Dermis microvascular lymphatic vessel endothelial cell (primary cell): ENCODE data around the gene ADK. TPM values are rescaled to one million over a fixed set of nuclear protein-coding genes. Genes with fewer than 3 reads are reported as not detected.
"Not testable (repeated sequence)": the region's sequence is repeated elsewhere in the genome, so short reads cannot be mapped to it uniquely, and the experiment has no call there.

Experiments used
- DNase-seq, 2 donors: peaks; one replicate each; pipeline versions ENCODE4 v3.0.0 to v3.0.0-alpha.2; 2010; ENCODE audit warnings: low read depth in 2 of 2
- total RNA-seq: library from RNA; depleted of rRNA; stranded (reverse); fragments of >200 nt; gene quantifications from 2 replicates; pipeline ENCODE4 v1.2.1, GENCODE V29; 2014

The ADK gene
- total RNA-seq: 8.9 and 19.0 TPM in 2 replicates

DNA sequence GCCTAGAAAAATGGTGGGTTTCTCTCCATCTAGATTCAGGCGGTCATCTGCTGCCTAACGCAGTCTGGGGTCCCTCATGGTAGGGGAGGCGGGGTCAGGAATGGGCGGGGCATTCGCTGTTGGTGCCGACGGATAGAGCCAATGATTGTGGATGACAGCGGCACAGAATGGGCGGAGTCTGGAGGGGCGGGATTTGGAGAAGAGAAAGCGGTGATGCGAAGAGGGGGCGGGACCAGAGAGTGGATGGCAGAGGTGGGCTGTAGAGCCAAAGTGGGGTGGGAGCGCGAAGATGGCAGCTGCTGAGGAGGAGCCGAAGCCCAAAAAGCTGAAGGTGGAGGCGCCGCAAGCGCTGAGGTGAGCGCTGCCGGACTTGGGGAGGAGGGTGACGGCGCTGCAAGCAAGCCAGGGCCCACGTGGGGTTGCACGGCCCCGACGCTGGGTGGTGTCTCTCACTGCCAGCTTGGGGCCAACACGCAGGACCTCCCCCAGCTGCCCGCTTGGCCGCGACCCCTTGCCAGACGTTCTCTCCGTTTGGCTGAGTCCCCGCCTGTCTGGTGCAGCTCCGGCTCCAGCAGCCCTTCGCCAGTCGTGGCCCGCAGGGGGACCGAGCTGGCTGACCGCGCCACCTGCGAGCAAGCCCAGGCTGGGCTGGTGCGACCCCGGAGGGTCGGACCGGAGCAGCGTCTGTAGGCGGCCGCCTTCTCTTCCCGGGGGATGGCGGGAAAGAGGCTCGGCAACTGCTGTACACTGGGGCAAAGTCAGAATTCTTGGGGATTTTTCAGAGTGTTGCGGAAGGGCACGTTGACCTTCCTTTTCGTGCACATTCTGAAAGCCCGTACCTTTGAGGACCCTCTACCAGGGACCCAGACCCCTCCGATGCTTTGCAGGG is at the start of gene ADK:
ADK (plus strand) TSS at position 232 of the 889 bp plus-strand sequence; CDS start at position 290, 58 bp downstream.
- DNase-seq: peak; percentile 97 to 99

DNA sequence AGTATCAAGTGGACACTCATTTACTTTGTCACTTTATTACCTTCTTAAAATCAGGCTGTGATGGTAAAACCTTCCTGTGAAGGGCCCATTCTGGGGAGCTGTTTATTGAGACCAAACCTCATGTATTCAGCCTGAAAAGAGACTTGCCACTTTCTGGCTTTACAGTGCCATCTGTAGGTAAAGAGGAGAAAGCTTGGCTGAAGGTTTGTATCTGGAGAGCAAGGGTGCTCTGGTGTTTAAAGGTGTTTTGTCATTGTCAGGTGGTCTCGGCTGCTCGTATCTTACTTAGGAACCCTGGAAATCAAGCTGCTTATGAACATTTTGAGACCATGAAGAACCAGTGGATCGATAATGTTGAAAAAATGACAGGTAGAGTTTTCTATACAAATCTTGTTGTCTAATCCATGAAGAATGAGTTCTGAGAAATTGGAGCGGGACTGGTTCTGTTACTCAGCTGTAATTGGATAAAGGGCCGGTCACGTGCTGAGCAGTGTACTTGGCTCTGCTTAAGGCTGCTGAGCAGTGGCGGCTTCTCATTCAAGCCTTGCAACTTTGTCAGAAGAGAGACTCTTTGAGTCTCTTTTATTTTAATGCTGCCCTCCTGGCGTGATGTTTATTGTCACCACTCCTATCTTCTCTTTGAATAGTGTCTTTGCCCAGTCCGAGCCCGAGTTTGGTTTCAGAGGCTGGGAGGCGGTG is 47.3 kb upstream of the ADK start:
- peak; percentile 29 to 39 for DNase-seq

DNA sequence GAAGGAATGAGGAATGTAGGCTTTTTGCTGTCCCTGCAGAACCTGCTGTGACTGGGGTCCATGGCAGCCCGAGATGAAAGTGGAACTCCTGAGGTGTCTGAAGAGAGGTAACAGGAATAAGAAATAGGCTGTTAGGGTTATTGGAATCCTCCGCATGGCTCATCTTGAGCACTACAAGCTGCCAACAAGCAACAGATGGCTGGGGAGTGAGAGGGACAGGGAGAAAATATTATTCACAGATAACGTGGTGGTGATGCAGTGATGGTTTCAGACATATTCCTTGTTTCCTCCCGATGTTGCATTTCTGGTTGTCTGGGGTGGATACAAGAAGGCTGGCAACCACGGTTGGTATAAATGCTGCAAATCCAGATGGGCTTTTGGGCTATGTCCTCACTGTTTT is 46.5 kb upstream of the ADK start:
- no peak for DNase-seq

DNA sequence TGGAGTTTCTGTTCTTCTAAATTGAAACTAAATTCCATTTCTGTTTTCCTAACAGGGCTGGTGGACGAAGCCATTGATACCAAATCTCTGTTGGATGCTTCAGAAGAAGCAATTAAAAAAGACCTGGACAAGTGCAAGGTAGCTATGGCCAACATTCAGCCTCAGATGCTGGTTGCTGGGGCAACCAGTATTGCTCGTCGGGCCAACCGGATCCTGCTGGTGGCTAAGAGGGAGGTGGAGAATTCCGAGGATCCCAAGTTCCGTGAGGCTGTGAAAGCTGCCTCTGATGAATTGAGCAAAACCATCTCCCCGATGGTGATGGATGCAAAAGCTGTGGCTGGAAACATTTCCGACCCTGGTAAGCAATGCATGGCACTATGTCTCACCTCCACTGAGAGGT is 46.0 kb upstream of the ADK start:
- DNase-seq: no peak

DNA sequence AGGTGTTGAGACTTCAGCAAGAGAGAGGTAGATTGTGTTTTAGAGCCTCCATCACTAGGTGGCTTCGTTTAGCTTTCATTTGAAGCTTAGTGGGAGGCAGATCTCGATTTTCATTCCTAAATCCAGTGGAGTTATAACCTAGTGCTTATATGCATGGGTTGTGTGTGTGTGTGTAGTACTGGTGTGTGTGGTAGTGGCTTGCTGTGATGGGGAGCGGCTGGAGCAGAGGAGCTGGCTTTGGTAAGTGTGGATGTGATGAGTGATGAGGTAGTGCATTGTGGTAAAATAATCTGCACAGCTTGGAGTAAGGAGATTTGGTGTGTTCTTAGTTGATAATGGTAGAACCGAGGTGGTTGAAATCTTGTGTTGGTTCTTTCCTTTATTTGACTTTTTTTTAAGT is 43.6 kb upstream of the ADK start:
- no peak for DNase-seq

DNA sequence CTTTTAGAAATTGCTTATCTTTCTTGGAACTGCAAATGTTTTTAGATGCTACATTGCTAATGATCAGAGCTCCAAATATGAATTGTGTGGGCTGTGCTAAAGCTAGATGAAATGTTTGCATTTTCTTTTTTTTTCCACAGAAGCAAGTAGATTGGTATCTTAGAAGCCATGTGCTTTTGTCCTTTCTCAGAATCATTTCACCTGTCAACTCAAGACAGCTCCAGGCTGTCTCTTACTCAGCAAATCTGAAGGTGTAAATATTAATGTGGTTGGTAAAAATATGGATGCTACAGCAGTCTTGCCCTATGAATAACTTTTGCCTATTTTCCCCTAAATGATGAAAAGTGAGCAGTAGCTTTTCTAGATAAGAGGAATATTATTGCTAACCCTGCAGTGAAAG is 41.6 kb upstream of the ADK start:
- DNase-seq: no peak

DNA sequence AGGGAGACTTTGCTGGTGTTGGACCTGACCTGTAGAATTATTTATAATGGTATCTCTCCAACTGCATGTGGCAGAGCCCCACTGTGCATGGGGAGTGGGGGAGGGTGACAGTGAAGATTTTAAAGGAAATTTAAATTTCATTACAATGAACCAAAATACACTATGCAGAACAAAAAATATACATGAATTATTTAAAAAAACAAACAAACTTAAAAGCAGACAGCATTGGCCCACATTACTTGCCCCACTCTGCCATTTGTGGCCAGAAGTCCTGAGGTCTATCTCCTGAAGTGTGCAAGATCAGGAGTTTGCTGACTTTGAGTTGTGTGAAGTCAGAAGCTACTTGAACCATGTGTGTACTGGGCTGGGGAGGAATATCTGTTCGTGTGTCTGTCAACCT is 40.9 kb upstream of the ADK start:
- DNase-seq: no peak

DNA sequence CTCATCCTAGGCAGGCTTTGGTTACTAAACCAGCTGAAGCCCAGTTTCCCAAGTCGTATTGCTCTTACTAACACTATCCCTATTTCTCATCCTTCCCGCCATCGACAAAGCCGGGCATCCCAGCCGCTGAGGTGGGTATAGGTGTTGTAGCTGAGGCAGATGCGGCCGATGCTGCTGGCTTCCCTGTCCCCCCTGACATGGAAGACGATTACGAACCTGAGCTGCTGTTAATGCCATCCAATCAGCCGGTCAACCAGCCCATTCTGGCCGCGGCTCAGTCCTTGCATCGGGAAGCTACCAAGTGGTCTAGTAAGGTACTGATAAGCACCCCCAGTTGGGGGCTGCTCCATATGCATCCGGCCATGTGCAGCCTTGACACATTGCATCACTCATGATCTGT is 39.2 kb upstream of the ADK start:
- DNase-seq: no peak

DNA sequence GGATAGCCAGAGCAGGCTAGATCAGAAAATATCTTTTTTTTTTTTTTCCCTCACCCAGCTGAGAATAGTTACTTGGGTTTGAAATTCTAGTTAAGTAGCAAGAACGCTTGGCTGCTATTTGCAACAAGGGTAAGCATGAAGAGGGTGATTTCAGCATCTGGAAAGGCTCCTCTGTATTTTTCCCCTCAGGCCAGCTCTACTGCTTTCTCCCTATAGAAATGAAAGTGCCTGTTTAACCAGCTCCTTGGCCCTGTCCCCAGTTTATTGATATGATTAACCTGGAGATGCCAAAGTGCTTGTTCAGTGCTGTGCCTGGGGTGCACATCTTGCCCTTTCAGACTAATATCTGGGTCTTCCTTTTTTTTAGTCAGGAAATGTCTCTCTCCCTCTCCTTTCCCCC is 37.5 kb upstream of the ADK start:
- no peak for DNase-seq

DNA sequence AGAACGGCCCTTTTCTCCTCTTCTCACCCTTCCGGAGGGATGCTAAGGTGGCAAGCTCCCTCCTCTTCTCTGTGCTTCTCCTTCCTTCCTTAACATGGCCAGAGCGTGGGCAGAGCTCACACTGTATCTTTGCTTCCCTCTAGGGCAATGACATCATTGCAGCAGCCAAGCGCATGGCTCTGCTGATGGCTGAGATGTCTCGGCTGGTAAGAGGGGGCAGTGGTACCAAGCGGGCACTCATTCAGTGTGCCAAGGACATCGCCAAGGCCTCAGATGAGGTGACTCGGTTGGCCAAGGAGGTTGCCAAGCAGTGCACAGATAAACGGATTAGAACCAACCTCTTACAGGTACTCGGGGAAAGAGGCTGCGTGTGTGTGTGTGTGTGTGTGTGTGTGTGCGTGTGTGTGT is 37.0 kb upstream of the ADK start:
- DNase-seq: no peak

DNA sequence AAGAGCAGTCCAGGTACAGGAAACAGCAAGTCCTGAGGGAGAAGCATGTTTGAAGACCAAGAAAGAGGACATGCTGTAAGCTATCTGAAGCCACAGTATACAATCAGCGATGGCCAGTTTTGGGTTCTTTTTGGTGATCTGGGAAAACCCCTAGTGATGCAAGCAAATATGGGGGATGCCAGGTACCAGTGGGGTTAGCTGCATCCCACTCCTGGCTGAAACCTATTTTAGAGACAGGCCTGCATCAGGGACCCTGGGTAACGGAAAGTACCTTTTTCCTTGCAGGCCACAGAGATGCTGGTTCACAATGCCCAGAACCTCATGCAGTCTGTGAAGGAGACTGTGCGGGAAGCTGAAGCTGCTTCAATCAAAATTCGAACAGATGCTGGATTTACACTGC is 33.3 kb upstream of the ADK start:
- no peak for DNase-seq

DNA sequence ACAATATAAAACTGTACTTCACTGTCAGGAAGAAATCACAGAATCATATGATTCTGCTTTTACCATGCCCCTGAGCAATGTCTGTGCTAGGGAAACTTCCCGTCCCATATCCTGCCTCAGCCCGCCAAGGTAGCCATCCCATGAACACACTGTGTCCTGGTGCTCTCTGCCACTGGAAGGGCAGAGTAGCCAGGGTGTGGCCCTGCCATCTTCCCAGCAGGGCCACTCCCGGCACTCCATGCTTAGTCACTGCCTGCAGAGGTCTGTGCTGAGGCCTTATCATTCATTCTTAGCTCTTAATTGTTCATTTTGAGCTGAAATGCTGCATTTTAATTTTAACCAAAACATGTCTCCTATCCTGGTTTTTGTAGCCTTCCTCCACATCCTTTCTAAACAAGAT is 32.2 kb upstream of the ADK start:
- DNase-seq: peak in 1 of 2 donors; percentile 19

DNA sequence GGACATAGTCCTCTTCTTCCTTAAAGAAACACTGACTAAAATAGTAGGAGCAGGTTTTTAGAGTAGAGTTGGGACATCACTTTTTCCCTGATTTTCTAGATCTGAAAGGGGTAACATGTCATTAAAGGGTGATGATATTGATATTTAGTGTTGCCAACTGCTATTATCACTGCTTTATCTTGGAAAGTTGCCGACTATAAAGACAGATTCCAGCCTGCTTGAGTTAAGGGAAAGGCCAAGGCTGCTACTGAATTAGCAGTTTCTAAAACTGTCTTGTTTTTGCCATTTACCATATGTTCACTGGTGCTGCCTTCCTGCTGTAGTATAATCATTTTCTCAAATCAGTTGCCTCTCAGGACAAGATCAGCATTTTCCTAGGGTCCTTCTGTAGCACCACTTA is 30.1 kb upstream of the ADK start:
- no peak for DNase-seq

DNA sequence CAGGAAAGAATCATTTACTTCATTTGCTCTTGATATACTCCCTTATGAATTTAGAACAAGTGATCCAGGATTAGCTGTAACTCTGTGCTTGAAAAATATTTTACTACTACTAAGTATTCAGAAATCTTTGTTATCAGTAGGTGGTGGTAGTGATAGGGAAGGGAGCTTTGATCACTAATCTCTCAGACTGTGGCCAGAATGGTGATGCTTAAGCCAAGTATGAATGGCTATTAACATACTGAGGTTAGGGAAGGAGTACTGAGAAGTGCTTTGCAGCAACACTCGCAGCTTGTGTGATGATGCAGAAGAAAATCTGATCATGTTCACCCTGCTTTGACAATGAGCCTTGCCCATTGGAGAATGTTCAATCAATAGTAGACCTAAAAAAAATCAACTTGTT is 29.7 kb upstream of the ADK start:
- no peak for DNase-seq

DNA sequence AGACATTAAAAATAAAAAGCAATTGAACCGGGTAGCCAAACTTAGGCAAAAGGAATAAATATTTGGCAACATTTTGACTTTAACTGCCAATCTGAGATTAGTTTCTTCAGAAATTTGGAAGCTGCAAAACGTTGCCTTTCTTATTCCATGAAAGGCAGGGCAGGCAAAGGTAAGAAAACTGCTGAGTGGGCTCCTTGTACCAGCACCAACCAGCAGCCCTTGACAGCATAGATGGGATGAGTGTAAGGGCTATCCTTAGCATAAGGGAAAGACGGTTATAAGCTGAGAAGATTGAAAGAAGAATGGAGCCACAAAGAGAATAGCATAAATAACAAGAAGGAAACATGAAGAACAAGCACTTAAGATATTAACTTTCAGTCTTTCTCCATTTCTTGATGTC is 29.0 kb upstream of the ADK start:
- DNase-seq: no peak

DNA sequence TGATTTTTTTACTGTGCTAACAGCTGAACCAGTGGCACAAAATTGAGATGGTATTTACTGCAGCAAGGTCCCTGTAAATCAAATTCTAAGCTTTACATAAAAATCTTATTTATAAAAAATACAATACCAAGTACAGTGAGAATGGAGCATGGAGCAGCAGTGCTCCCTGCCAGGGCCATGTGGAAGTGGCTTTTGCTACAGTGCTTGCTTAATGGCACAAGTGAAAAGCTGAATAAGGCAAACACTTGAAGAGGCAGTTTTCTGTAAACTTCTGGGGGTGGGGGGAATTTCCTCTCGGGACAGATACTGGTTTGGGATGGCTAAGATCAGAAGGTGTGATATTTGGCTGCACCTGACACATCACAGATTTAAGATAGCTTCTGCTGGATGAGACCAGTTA is 27.9 kb upstream of the ADK start:
- no peak for DNase-seq

DNA sequence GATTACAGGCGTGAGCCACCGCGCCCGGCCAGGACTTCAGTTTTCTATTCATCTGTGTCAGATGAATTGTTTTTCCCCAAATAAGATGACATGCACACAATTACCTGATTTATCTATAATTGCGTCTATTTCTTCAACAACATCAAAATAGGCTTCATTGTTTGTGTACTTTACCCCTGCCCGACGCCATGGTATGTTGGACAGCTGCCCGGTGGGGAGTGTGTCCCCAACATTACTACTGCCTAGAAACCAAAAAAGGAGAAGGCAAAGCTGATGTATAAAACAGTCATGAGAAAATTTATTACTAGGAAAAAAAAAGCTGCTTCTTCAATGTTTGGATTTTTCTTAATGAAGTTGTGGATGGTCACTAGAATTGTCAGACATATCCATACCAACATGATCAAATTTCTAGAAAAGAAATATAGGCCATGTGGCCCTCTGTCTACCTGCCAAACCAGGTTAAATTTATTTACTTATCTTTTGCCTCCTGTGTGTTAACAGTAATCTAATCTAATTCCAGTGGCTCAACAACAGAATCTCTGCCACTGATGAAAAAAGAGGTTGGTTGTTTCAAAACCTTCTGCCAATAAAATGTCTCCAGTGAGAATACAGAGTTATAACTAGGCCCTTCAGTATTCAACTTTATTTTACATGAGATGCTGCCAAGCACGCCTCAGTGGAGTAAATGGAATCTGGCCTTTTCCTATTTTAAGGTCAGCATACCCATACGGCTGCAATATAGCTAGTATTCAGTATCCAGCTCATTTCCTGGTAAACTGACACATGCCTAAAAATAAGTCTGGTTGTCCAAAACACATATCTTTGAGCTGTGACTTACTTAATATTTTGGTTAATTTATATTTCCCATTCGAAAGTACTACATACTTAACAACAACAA is 16.8 kb upstream of the ADK start:
- peak; percentile 12 to 63 for DNase-seq

DNA sequence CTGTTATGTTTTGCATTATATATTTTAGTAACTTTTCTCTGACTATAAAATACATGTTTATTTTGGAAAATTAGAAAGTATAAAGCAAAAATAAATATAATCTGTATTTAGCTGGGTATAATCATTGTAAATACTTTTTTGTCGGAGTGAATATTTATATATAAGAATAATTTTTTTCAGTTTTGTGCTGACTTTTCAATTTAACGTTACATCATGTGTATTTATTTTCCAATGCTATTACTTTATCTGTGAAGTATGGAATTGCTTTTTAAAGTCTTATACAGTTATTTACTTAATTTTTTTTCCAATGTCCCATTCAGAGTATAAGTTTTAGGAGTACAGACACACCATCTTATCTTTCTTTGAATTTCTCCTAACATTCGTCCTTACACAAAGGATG is 15.6 kb upstream of the ADK start:
- DNase-seq: no peak

DNA sequence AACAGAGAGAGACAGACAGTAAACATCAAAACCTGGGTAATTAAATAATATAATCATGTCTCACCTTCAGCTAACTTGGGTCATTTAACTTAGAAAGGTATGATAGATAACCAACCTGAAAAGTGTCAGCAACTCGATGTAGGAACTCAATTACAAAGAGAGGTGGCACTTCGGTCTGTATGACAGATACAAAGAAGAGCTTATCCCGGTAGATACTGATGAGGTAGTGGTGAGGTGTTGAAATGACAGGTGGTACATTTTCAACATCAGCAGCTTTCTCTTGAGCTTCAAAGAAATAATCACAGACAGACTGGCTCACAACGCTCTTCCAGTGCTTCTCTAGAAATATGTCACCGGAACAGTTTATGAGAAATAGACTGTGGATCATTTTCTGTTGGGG is 13.0 kb upstream of the ADK start:
- DNase-seq: no peak

DNA sequence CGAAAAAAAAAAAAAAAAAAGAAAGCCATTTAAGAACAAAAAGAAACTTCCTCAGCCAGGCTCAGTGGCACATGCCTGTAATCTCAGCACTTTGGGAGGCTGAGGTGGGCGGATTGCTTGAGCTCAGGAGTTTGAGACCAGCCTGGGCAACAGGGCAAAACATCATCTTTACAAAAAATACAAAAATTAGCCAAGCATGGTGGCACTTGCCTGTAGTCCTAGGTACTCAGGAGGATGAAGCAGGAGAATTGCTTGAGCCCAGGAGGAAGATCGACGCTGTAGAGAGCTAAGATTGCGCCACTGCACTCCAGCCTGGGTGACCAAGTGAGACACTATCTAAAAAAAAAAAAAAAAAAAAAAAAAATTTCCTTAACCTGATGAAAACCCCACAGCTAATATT is 12.4 kb upstream of the ADK start:
- DNase-seq: not testable (repeated sequence)

DNA sequence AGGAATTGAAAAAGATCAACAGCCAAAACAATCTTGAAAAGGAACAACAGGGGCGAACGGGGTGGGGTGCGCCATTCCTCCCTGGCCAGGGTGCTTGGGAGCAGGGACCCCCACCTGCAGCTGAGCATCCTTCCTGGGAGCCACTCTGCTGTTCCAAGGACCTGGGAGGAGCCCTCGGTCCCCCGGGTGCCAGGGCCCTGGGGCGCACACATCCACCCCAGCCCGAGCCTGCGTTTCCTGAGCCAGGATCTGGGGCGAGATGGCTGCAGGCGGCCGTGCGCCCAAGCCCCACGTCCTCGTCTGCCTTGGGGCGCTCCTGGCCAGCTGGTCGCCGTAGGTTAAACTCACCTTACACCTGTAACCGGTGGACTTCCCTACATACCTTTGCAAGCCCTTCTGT is 11.0 kb upstream of the ADK start:
- DNase-seq: no peak

DNA sequence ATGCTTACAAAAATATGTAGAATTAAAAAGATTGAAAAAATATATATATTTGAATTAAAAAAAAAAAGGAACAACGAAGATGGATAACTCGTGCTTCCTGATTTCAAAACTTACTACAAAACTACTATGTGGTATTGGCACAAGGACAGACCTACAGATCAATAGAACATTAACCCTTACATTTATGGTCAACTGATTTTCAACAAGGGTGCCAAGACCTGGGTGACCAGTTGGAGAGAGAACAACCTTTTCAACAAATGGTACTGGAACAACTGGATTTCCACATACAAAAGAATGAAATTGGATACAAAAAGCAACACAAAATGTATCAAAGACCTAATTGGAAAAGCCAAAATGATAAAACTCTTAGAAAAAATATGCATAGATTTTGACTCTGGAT is 10.5 kb upstream of the ADK start:
- DNase-seq: no peak
